Activated CD4-positive, alpha-beta T cell treated with anti-CD3 and anti-CD28 coated beads for 36 hours (primary cell): ENCODE results near the gene FAM234A. TPM values are rescaled to one million over a fixed set of nuclear protein-coding genes. Genes with fewer than 3 reads are reported as not detected.

Source experiments
- ATAC-seq: fragments of 200-7000 bp; cut with Tn5 transposase; one replicate; pipeline ENCODE4 v1.10.0; 2021; ENCODE audit warnings: mild to moderate bottlenecking, moderate library complexity
- CTCF ChIA-PET: fragments of 350-600 bp; sonication (Branson Sonifier 250); formaldehyde crosslinking; loops from one replicate; lab custom pipeline; 2021; ENCODE audit warnings: antibody characterized with exemption; lab: Charles Lee
- POLR2A ChIA-PET: fragments of 350-600 bp; sonication (Branson Sonifier 250); formaldehyde crosslinking; loops from one replicate; lab custom pipeline; 2021; ENCODE audit warnings: antibody characterized with exemption, inconsistent platforms; lab: Charles Lee
- DNase-seq: peaks from one replicate; pipeline ENCODE4 v3.0.0-alpha.2; 2020
- H3K27ac Mint-ChIP-seq: one replicate; pipeline ENCODE4 v1.8.0; 2021; ENCODE audit warnings: mixed read lengths
- H3K27me3 Mint-ChIP-seq: one replicate; pipeline ENCODE4 v1.8.0; 2021; ENCODE audit warnings: mixed read lengths
- H3K36me3 Mint-ChIP-seq: one replicate; pipeline ENCODE4 v1.8.0; 2021; ENCODE audit warnings: low read depth, mixed read lengths
- H3K4me1 Mint-ChIP-seq: one replicate; pipeline ENCODE4 v1.8.0; 2021; ENCODE audit warnings: mixed read lengths
- H3K4me3 Mint-ChIP-seq: one replicate; pipeline ENCODE4 v1.8.0; 2021; ENCODE audit warnings: mild to moderate bottlenecking, moderate library complexity, mixed read lengths
- H3K9me3 Mint-ChIP-seq: one replicate; pipeline ENCODE4 v1.8.0; 2021; ENCODE audit warnings: low read depth, mixed read lengths
- intact Hi-C, 2 experiments: fragments of 100-400 bp; cut with DNase I in 1 of 2; cut with micrococcal nuclease in 1 of 2; formaldehyde crosslinking; loops; one replicate each; pipeline versions ENCODE4 v1.14.2 to v1.15.1; 2022 to 2024; cut with DNase I, micrococcal nuclease
- total RNA-seq, 2 experiments: library from RNA; stranded (reverse); gene quantifications; one replicate each; pipeline ENCODE4 v1.2.3, GENCODE V29; 2021

The FAM234A gene, protein sequence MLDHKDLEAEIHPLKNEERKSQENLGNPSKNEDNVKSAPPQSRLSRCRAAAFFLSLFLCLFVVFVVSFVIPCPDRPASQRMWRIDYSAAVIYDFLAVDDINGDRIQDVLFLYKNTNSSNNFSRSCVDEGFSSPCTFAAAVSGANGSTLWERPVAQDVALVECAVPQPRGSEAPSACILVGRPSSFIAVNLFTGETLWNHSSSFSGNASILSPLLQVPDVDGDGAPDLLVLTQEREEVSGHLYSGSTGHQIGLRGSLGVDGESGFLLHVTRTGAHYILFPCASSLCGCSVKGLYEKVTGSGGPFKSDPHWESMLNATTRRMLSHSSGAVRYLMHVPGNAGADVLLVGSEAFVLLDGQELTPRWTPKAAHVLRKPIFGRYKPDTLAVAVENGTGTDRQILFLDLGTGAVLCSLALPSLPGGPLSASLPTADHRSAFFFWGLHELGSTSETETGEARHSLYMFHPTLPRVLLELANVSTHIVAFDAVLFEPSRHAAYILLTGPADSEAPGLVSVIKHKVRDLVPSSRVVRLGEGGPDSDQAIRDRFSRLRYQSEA
- total RNA-seq = 10 to 100 TPM; 11.3 to 15.2 TPM

- H3K27ac Mint-ChIP-seq = peak within 1 kb of the TSS; percentile 96
- ATAC-seq (peak; percentile 91), DNase-seq (peak; percentile 98)
- H3K27me3 Mint-ChIP-seq = no peaks in the 10 kb centered on the region
- ChIA-PET POLR2A (interaction anchor here (0.6 to 1.4 kb wide), 11 partner anchors 10 to 267 kb away, joined by 3 to 13 read pairs (median 3); partner anchors contain the start of genes POLR3K and SNRNP25), CTCF (interaction anchor here (0.6 to 1.8 kb wide), 15 partner anchors 8 to 1242 kb away, joined by 3 to 16 read pairs (median 4); partner anchors contain the start of gene RAB11FIP3)
- intact Hi-C loops = loop anchor here (1.0 to 2.0 kb wide), 12 partner anchors 96 to 1376 kb away; partner anchors contain the start of genes AXIN1 (in 2 of the 2), CAPN15 (in 1 of the 2), DECR2 (in 1 of the 2) and METTL26 (in 1 of the 2)
- H3K4me1 Mint-ChIP-seq = peaks cover 17% of the 10 kb centered on the region
- H3K4me3 Mint-ChIP-seq = peak within 1 kb of the TSS; percentile 90
- H3K9me3 Mint-ChIP-seq = no peaks in the 10 kb centered on the region
- peaks cover 4% of the 10 kb centered on the region for H3K36me3 Mint-ChIP-seq
Observed at GRCh38 chr16:234468-235305, at the start of gene FAM234A. Gene FAM234A (plus strand): TSS chr16:234821. CDS start chr16:254414, 19,593 bp downstream.

DNA sequence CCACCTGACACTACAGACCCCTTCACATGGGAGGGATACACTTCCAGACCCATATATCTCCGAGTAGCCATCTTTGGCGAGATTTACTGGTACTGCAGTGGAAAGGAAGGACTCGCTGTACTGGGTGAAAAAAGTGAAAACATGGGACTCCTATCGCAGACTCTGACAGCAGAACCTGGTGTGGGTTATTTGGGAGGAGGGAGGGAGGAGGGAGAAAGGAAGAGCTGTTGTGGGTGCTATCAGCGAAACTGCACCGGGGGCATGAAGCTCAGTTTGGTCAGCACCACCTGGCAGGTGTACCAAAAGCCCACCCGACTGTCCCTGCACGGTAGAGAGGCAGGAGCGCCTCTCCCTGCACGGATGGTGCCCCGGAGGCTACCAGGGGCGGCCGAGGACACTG is 49.4 kb upstream of the FAM234A start:
- ChIA-PET CTCF (interaction anchor here (1.2 kb wide), 1 partner anchor 78 kb away, joined by 3 read pairs; no protein-coding TSS in a partner anchor), POLR2A (no interaction called here)
- intact Hi-C loops = no loop called here
- no peak overlapping the region for H3K4me3 Mint-ChIP-seq
- peaks cover 18% of the 10 kb centered on the region for H3K36me3 Mint-ChIP-seq
- ATAC-seq = no peak
- H3K9me3 Mint-ChIP-seq = no peaks in the 10 kb centered on the region
- peaks cover 7% of the 10 kb centered on the region for H3K4me1 Mint-ChIP-seq
- no peaks in the 10 kb centered on the region for H3K27me3 Mint-ChIP-seq
- H3K27ac Mint-ChIP-seq = no peak overlapping the region
- DNase-seq = no peak

DNA sequence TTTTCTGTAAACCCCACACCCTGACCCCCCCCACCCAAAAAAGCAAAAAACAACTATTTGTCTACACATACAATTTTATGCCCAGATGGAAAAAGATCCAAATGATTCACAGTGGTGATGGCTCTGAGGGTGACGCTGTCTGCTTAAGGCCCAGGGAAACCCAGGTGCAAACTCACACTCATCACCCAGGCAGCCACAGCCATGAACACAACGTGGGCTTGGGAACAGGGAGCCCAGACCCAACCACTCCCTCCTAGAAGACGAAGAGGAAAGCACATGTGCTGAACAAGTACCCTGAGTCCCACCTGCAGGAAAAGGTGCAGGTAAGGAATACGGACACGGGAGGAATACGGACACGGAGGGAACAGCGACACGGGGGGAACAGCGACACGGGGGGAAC is 48.9 kb upstream of the FAM234A start:
- no peak for ATAC-seq
- POLR2A ChIA-PET = no interaction called here
- peaks cover 7% of the 10 kb centered on the region for H3K4me1 Mint-ChIP-seq
- DNase-seq = no peak
- no peak overlapping the region for H3K27ac Mint-ChIP-seq
- CTCF ChIA-PET = interaction anchor here (1.2 kb wide), 1 partner anchor 79 kb away, joined by 3 read pairs; no protein-coding TSS in a partner anchor
- no peak overlapping the region for H3K4me3 Mint-ChIP-seq
- H3K9me3 Mint-ChIP-seq = no peaks in the 10 kb centered on the region
- H3K36me3 Mint-ChIP-seq = peaks cover 21% of the 10 kb centered on the region
- intact Hi-C loops = no loop called here
- H3K27me3 Mint-ChIP-seq = no peaks in the 10 kb centered on the region

GRCh38 chr16:187330-187729 is 47.3 kb upstream of the FAM234A start:
- Mint-ChIP-seq H3K9me3 (no peaks in the 10 kb centered on the region), H3K27ac (no peak overlapping the region), H3K4me1 (peaks cover 4% of the 10 kb centered on the region), H3K4me3 (no peak overlapping the region), H3K36me3 (peaks cover 32% of the 10 kb centered on the region), H3K27me3 (no peaks in the 10 kb centered on the region)
- POLR2A ChIA-PET = no interaction called here
- ATAC-seq = no peak
- no peak for DNase-seq
- intact Hi-C loops = no loop called here
- CTCF ChIA-PET = interaction anchor here (2.0 kb wide), 1 partner anchor 80 kb away, joined by 9 read pairs; no protein-coding TSS in a partner anchor

GRCh38 chr16:188674-189073 is 45.9 kb upstream of the FAM234A start:
- peak; percentile 60 for DNase-seq
- no peaks in the 10 kb centered on the region for H3K27me3 Mint-ChIP-seq
- H3K36me3 Mint-ChIP-seq = peaks cover 36% of the 10 kb centered on the region
- no peaks in the 10 kb centered on the region for H3K9me3 Mint-ChIP-seq
- ATAC-seq = peak; percentile 91
- H3K4me3 Mint-ChIP-seq = no peak overlapping the region
- ChIA-PET POLR2A (interaction anchor here (0.7 to 1.0 kb wide), 2 partner anchors 29 to 39 kb away, joined by 3 read pairs; no protein-coding TSS in a partner anchor), CTCF (interaction anchor here (0.7 to 2.0 kb wide), 5 partner anchors 10 to 123 kb away, joined by 3 to 9 read pairs (median 4); no protein-coding TSS in a partner anchor)
- intact Hi-C loops = no loop called here
- H3K4me1 Mint-ChIP-seq = peaks cover 4% of the 10 kb centered on the region
- no peak overlapping the region for H3K27ac Mint-ChIP-seq

GRCh38 chr16:189604-190186 is 44.9 kb upstream of the FAM234A start:
- POLR2A ChIA-PET = no interaction called here

GRCh38 chr16:191831-192230 is 42.8 kb upstream of the FAM234A start:
- Mint-ChIP-seq H3K4me3 (no peak overlapping the region), H3K27me3 (no peaks in the 10 kb centered on the region), H3K27ac (no peak overlapping the region), H3K9me3 (no peaks in the 10 kb centered on the region), H3K36me3 (peaks cover 41% of the 10 kb centered on the region), H3K4me1 (peaks cover 4% of the 10 kb centered on the region)
- ChIA-PET POLR2A (no interaction called here), CTCF (interaction anchor here (1.1 to 1.6 kb wide), 2 partner anchors 10 to 73 kb away, joined by 3 to 5 read pairs; no protein-coding TSS in a partner anchor)
- ATAC-seq (no peak), DNase-seq (no peak)
- intact Hi-C loops = no loop called here

More at GRCh38 chr16:189604-190186, 44.9 kb upstream of the FAM234A start:
- intact Hi-C loops = no loop called here
- Mint-ChIP-seq H3K4me3 (no peak overlapping the region), H3K36me3 (peaks cover 40% of the 10 kb centered on the region), H3K4me1 (peaks cover 4% of the 10 kb centered on the region), H3K27me3 (no peaks in the 10 kb centered on the region), H3K9me3 (no peaks in the 10 kb centered on the region), H3K27ac (no peak overlapping the region)
- DNase-seq (no peak), ATAC-seq (no peak)
- CTCF ChIA-PET = interaction anchor here (1.3 kb wide), 1 partner anchor 83 kb away, joined by 4 read pairs; no protein-coding TSS in a partner anchor

GRCh38 chr16:192686-193085 is 41.9 kb upstream of the FAM234A start:
- no peak for DNase-seq
- peaks cover 46% of the 10 kb centered on the region for H3K36me3 Mint-ChIP-seq
- ChIA-PET CTCF (interaction anchor here (0.7 to 1.6 kb wide), 2 partner anchors 39 to 74 kb away, joined by 4 to 5 read pairs; no protein-coding TSS in a partner anchor), POLR2A (no interaction called here)
- H3K9me3 Mint-ChIP-seq = no peaks in the 10 kb centered on the region
- ATAC-seq = no peak
- no peak overlapping the region for H3K4me3 Mint-ChIP-seq
- intact Hi-C loops = no loop called here
- peaks cover 4% of the 10 kb centered on the region for H3K4me1 Mint-ChIP-seq
- H3K27me3 Mint-ChIP-seq = no peaks in the 10 kb centered on the region
- H3K27ac Mint-ChIP-seq = no peak overlapping the region

GRCh38 chr16:193441-193840 is 41.2 kb upstream of the FAM234A start:
- Mint-ChIP-seq H3K4me1 (peaks cover 4% of the 10 kb centered on the region), H3K27ac (no peak overlapping the region), H3K9me3 (no peaks in the 10 kb centered on the region), H3K27me3 (no peaks in the 10 kb centered on the region), H3K36me3 (peaks cover 52% of the 10 kb centered on the region), H3K4me3 (no peak overlapping the region)
- intact Hi-C loops = no loop called here
- DNase-seq (no peak), ATAC-seq (no peak)
- POLR2A ChIA-PET = no interaction called here
- CTCF ChIA-PET = interaction anchor here (1.0 kb wide), 1 partner anchor 11 kb away, joined by 3 read pairs; no protein-coding TSS in a partner anchor

- H3K4me1 Mint-ChIP-seq = no peaks in the 10 kb centered on the region
- ChIA-PET CTCF (interaction anchor here (1.0 kb wide), 1 partner anchor 12 kb away, joined by 3 read pairs; no protein-coding TSS in a partner anchor), POLR2A (no interaction called here)
Observed at GRCh38 chr16:194516-194915, 40.1 kb upstream of the FAM234A start.

More at GRCh38 chr16:194516-194915, 40.1 kb upstream of the FAM234A start:
- H3K9me3 Mint-ChIP-seq = no peaks in the 10 kb centered on the region
- DNase-seq (no peak), ATAC-seq (no peak)
- peaks cover 51% of the 10 kb centered on the region for H3K36me3 Mint-ChIP-seq
- intact Hi-C loops = no loop called here
- no peaks in the 10 kb centered on the region for H3K27me3 Mint-ChIP-seq
- H3K4me3 Mint-ChIP-seq = no peak overlapping the region
- H3K27ac Mint-ChIP-seq = no peak overlapping the region
